Fibroblast of lung (primary cell): ENCODE results near the gene VGLL4.

Source experiments
- EZH2 ChIP-seq: IDR thresholded peaks from 2 replicates; pipeline ENCODE4 v1.5.1; 2012; ENCODE audit warnings: low read length, control low read depth, mild to moderate bottlenecking; ENCODE audit errors: missing control alignments
- TF ChIP-seq, protein P1 (sequence below), 2 donors: IDR thresholded peaks in 1 of 2; conservative IDR thresholded peaks in 1 of 2; 1 replicate in 1 of 2; 2 replicates in 1 of 2; pipeline ENCODE4 v1.5.1; 2011 to 2012; ENCODE audit warnings: low read length in 2 of 2, control low read depth in 1 of 2, inconsistent platforms in 1 of 2, low read depth in 1 of 2, mild to moderate bottlenecking in 1 of 2

DNA sequence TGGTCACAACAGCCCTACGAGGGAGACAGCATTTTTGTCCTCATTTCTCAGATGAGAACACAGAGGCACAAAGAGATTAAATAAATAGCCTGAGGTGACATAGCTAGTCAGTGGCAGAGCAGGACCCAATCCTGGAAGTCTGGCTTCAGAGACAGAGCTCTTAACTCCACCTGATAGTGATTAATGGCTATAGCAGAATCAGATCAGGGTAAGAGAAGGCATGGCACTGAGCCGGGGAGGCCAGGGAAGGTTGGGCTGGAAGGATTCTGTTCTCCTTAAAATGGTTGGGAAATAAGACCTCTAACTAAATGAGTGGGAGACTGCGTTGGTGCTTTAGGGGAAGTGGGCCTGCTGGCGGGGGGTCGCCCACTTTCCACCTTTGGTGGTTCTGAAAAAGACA is 104.5 kb downstream of the VGLL4 start:
- TF ChIP-seq, protein P1, sequence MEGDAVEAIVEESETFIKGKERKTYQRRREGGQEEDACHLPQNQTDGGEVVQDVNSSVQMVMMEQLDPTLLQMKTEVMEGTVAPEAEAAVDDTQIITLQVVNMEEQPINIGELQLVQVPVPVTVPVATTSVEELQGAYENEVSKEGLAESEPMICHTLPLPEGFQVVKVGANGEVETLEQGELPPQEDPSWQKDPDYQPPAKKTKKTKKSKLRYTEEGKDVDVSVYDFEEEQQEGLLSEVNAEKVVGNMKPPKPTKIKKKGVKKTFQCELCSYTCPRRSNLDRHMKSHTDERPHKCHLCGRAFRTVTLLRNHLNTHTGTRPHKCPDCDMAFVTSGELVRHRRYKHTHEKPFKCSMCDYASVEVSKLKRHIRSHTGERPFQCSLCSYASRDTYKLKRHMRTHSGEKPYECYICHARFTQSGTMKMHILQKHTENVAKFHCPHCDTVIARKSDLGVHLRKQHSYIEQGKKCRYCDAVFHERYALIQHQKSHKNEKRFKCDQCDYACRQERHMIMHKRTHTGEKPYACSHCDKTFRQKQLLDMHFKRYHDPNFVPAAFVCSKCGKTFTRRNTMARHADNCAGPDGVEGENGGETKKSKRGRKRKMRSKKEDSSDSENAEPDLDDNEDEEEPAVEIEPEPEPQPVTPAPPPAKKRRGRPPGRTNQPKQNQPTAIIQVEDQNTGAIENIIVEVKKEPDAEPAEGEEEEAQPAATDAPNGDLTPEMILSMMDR (conservative IDR thresholded peaks at IDR 0.05 in 1 of 2, IDR thresholded peaks at IDR 0.05 in 1 of 2; ENCODE audit: low read depth in 1 of 2, low read length in 2 of 2), result no peak
- no peak for TF ChIP-seq EZH2
